H1 (cell line): ENCODE results near the gene KATNIP. TPM values are rescaled to one million over a fixed set of nuclear protein-coding genes. Genes with fewer than 3 reads are reported as not detected.

Source experiments
- CHD2 ChIP-seq: IDR thresholded peaks from 2 replicates; pipeline ENCODE4 v1.6.1; 2012; ENCODE audit warnings: low read length, improper control_type of control experiment
- CREB1 ChIP-seq: IDR thresholded peaks from 2 replicates; pipeline ENCODE4 v1.6.1; 2012; ENCODE audit warnings: inconsistent platforms
- KDM1A ChIP-seq: fragments of 200-600, 300-600 bp; sonication (generic); IDR thresholded peaks from 2 replicates; pipeline ENCODE4 v1.7.1; 2016; ENCODE audit warnings: mild to moderate bottlenecking, low read length, borderline replicate concordance
- NANOG ChIP-seq: IDR thresholded peaks from 2 replicates; pipeline ENCODE4 v1.6.1; 2011; ENCODE audit warnings: low read length, low read depth, mild to moderate bottlenecking, inconsistent platforms; ENCODE audit not compliant: insufficient read depth, poor library complexity, severe bottlenecking
- SRF ChIP-seq: IDR thresholded peaks from 2 replicates; pipeline ENCODE4 v1.6.1; 2011; ENCODE audit warnings: mild to moderate bottlenecking, low read depth, low read length, moderate library complexity
- polyA plus RNA-seq, 7 experiments: library from polyadenylated mRNA; depleted of rRNA in 3 of 7; stranded (reverse) in 5 of 7; unstranded in 2 of 7; fragments of >200 nt in 5 of 7; fragments of 200-250 nt in 2 of 7; gene quantifications; 1 replicate in 5 of 7; 2 replicates in 1 of 7; 4 replicates in 1 of 7; pipeline versions ENCODE4 v1.2.1 to v1.2.3, GENCODE V29; 2011 to 2013; ENCODE audit warnings: missing spikeins in 2 of 7, mixed read lengths in 2 of 7
- total RNA-seq: library from RNA; stranded (reverse); fragmentation: NEBNext Ultra II Directional; extraction: Animal tissue kit (Norgen Biotek cat#: 25700); gene quantifications from 2 replicates; pipeline ENCODE4 v1.2.1, GENCODE V29; 2021

KATNIP gene
- total and polyA plus RNA-seq, 2 of the 8 experiments (the other 6 are each of a cell fraction or from before 2014, with no cell fraction given): 7.9 to 20.0 TPM

DNA sequence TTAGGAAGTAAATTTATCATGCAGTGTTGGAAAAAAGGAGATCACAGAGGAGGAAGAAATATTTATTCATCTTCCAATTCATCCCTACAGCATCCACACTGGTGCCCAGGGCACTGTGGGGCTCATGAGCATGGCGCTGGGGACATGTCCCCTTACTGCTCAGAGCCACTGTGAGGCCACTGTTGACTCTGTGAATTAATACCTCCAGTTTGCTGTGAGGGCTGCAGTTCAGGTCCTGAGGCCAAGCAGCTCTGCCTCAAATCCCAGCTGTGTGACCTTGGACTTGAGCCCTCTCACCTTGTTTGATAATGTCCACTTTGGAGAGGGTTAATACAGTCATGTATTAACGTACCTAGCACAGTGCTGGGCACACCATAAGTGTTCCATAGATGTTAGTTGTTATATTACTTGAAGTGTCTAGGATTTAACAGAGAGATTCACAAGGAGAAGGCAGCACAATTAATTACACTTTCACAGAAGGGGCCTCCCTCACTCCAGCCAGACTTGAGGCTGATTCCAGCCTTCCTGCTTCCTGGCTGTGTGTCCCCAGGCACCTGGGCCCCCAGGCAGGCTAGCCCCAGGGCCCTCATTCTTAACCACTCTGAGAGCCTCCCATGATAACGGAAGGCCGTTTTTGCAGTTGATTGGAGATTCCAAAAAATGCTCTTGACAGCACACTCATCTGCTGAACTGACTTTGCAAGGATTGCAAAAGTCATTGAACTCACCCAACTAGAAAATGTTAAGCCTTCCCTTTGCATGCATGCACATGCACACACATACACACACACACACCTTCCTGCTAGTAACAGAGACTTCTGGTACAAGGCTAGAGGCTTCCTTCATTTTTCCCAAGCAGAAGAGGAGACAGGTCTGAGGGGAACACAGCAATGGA is 29.4 kb downstream of the KATNIP start (continued):
- TF ChIP-seq KDM1A: no peak
- no peak for TF ChIP-seq CREB1
- no peak for TF ChIP-seq NANOG
- TF ChIP-seq SRF: no peak
- TF ChIP-seq CHD2: no peak
- TF ChIP-seq, all 59 proteins: peak for 0
